SK-N-SH treated with all-trans-retinoic acid at 6 μM for 48 hours (cell line): ENCODE measurements around the gene ATP11A.

Source experiments
- ATAC-seq: fragments of 200-7000 bp; cut with Tn5 transposase; 3 replicates; pipeline ENCODE4 v1.9.1; 2020; ENCODE audit warnings: mild to moderate bottlenecking, moderate library complexity
- ARNTL ChIP-seq: fragments of 450-650 bp; formaldehyde crosslinking; IDR thresholded peaks from 2 replicates; pipeline ENCODE4 v1.5.0; 2020; ENCODE audit warnings: low read depth, mild to moderate bottlenecking, moderate library complexity, borderline replicate concordance
- BACH2 ChIP-seq: fragments of 250-450 bp; sonication (Bioruptor Pico); IDR thresholded peaks from 2 replicates; pipeline ENCODE4 v1.9.0; 2021; ENCODE audit warnings: mild to moderate bottlenecking, borderline replicate concordance
- CREB5 ChIP-seq: fragments of 250-450 bp; sonication (Bioruptor Pico); IDR thresholded peaks from 2 replicates; pipeline ENCODE4 v1.5.1; 2020; ENCODE audit warnings: low read depth, mild to moderate bottlenecking, moderate library complexity
- CSDC2 ChIP-seq: fragments of 250-450 bp; sonication (Bioruptor Pico); IDR thresholded peaks from 2 replicates; pipeline ENCODE4 v1.5.0; 2020; ENCODE audit warnings: mild to moderate bottlenecking, moderate library complexity
- ESRRG ChIP-seq: fragments of 250-450 bp; sonication (Bioruptor Pico); IDR thresholded peaks from 2 replicates; pipeline ENCODE4 v1.6.1; 2021; ENCODE audit warnings: mild to moderate bottlenecking
- ISL1 ChIP-seq: fragments of 250-450 bp; sonication (Bioruptor Pico); IDR thresholded peaks from 2 replicates; pipeline ENCODE4 v2.1.2; 2022; ENCODE audit warnings: mild to moderate bottlenecking, moderate library complexity
- OSR1 ChIP-seq: fragments of 250-450 bp; sonication (Bioruptor Pico); IDR thresholded peaks from 2 replicates; pipeline ENCODE4 v1.8.0; 2022; ENCODE audit warnings: moderate library complexity, mild to moderate bottlenecking, inconsistent platforms
- PPARA ChIP-seq: fragments of 250-450 bp; sonication (Bioruptor Pico); IDR thresholded peaks from 2 replicates; pipeline ENCODE4 v1.5.0; 2020; ENCODE audit warnings: mild to moderate bottlenecking, borderline replicate concordance
- RARB ChIP-seq: fragments of 250-450 bp; sonication (Bioruptor Pico); IDR thresholded peaks from 2 replicates; pipeline ENCODE4 v1.8.0; 2021; ENCODE audit warnings: mild to moderate bottlenecking, moderate library complexity
- ZC3H10 ChIP-seq: fragments of 250-450 bp; sonication (Bioruptor Pico); IDR thresholded peaks from 2 replicates; pipeline ENCODE4 v1.5.1; 2021; ENCODE audit warnings: mild to moderate bottlenecking, moderate library complexity
- ZFP3 ChIP-seq: fragments of 250-450 bp; sonication (Bioruptor Pico); IDR thresholded peaks from 2 replicates; pipeline ENCODE4 v1.5.0; 2020; ENCODE audit warnings: mild to moderate bottlenecking, moderate library complexity
- ZFP30 ChIP-seq: fragments of 450-650 bp; formaldehyde crosslinking; IDR thresholded peaks from 2 replicates; pipeline ENCODE4 v1.5.0; 2022; ENCODE audit warnings: mild to moderate bottlenecking, moderate library complexity
- ZNF565 ChIP-seq: fragments of 450-650 bp; formaldehyde crosslinking; conservative IDR thresholded peaks from 2 replicates; pipeline ENCODE4 v1.5.0; 2020; ENCODE audit warnings: low read depth, mild to moderate bottlenecking, moderate library complexity
- ZNF8 ChIP-seq: fragments of 450-650 bp; formaldehyde crosslinking; IDR thresholded peaks from 2 replicates; pipeline ENCODE4 v1.5.0; 2020; ENCODE audit warnings: mild to moderate bottlenecking, moderate library complexity
- TF ChIP-seq, protein P1 (sequence below): fragments of 250-450 bp; sonication (Bioruptor Pico); IDR thresholded peaks from 2 replicates; pipeline ENCODE4 v1.5.0; 2020; ENCODE audit warnings: mild to moderate bottlenecking, moderate library complexity
- TF ChIP-seq, protein P2 (sequence below): fragments of 250-450 bp; sonication (Bioruptor Pico); IDR thresholded peaks from 2 replicates; pipeline ENCODE4 v1.8.0; 2021; ENCODE audit warnings: low read depth, mild to moderate bottlenecking, moderate library complexity, borderline replicate concordance
- TF ChIP-seq, protein P3 (sequence below): fragments of 250-450 bp; sonication (Bioruptor Pico); IDR thresholded peaks from 2 replicates; pipeline ENCODE4 v1.8.0; 2020; ENCODE audit warnings: mild to moderate bottlenecking, moderate library complexity, borderline replicate concordance
- TF ChIP-seq, protein P4 (sequence below): fragments of 250-450 bp; sonication (Bioruptor Pico); IDR thresholded peaks from 2 replicates; pipeline ENCODE4 v1.5.1; 2021; ENCODE audit warnings: mild to moderate bottlenecking, moderate library complexity

Gene ATP11A

GRCh38 chr13:112645327-112645914, 44.4 kb upstream of the ATP11A start:
- TF ChIP-seq BACH2 (CRISPR knock-in tag) (no peak), PPARA (CRISPR knock-in tag) (no peak), ZC3H10 (CRISPR knock-in tag) (no peak), ESRRG (CRISPR knock-in tag) (no peak), CREB5 (CRISPR knock-in tag) (no peak), RARB (CRISPR knock-in tag) (no peak), CSDC2 (CRISPR knock-in tag) (no peak), ZFP30 (CRISPR knock-in tag) (no peak)
- TF ChIP-seq, all 23 proteins: peak for 0
- ATAC-seq: no peak

GRCh38 chr13:112647256-112647655, 42.6 kb upstream of the ATP11A start:
- ATAC-seq: no peak
- TF ChIP-seq, protein P1, sequence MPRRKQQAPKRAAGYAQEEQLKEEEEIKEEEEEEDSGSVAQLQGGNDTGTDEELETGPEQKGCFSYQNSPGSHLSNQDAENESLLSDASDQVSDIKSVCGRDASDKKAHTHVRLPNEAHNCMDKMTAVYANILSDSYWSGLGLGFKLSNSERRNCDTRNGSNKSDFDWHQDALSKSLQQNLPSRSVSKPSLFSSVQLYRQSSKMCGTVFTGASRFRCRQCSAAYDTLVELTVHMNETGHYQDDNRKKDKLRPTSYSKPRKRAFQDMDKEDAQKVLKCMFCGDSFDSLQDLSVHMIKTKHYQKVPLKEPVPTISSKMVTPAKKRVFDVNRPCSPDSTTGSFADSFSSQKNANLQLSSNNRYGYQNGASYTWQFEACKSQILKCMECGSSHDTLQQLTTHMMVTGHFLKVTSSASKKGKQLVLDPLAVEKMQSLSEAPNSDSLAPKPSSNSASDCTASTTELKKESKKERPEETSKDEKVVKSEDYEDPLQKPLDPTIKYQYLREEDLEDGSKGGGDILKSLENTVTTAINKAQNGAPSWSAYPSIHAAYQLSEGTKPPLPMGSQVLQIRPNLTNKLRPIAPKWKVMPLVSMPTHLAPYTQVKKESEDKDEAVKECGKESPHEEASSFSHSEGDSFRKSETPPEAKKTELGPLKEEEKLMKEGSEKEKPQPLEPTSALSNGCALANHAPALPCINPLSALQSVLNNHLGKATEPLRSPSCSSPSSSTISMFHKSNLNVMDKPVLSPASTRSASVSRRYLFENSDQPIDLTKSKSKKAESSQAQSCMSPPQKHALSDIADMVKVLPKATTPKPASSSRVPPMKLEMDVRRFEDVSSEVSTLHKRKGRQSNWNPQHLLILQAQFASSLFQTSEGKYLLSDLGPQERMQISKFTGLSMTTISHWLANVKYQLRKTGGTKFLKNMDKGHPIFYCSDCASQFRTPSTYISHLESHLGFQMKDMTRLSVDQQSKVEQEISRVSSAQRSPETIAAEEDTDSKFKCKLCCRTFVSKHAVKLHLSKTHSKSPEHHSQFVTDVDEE: no peak
- TF ChIP-seq RARB (CRISPR knock-in tag): no peak
- no peak for TF ChIP-seq ZFP30 (CRISPR knock-in tag)
- no peak for TF ChIP-seq ZC3H10 (CRISPR knock-in tag)
- no peak for TF ChIP-seq ZNF8
- TF ChIP-seq, protein P2, sequence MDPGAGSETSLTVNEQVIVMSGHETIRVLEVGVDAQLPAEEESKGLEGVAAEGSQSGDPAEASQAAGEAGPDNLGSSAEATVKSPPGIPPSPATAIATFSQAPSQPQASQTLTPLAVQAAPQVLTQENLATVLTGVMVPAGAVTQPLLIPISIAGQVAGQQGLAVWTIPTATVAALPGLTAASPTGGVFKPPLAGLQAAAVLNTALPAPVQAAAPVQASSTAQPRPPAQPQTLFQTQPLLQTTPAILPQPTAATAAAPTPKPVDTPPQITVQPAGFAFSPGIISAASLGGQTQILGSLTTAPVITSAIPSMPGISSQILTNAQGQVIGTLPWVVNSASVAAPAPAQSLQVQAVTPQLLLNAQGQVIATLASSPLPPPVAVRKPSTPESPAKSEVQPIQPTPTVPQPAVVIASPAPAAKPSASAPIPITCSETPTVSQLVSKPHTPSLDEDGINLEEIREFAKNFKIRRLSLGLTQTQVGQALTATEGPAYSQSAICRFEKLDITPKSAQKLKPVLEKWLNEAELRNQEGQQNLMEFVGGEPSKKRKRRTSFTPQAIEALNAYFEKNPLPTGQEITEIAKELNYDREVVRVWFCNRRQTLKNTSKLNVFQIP (CRISPR knock-in tag): no peak
- TF ChIP-seq BACH2 (CRISPR knock-in tag): no peak
- TF ChIP-seq ARNTL (CRISPR knock-in tag): no peak
- TF ChIP-seq, protein P3, sequence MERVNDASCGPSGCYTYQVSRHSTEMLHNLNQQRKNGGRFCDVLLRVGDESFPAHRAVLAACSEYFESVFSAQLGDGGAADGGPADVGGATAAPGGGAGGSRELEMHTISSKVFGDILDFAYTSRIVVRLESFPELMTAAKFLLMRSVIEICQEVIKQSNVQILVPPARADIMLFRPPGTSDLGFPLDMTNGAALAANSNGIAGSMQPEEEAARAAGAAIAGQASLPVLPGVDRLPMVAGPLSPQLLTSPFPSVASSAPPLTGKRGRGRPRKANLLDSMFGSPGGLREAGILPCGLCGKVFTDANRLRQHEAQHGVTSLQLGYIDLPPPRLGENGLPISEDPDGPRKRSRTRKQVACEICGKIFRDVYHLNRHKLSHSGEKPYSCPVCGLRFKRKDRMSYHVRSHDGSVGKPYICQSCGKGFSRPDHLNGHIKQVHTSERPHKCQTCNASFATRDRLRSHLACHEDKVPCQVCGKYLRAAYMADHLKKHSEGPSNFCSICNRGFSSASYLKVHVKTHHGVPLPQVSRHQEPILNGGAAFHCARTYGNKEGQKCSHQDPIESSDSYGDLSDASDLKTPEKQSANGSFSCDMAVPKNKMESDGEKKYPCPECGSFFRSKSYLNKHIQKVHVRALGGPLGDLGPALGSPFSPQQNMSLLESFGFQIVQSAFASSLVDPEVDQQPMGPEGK (CRISPR knock-in tag): no peak
- TF ChIP-seq, protein P4, sequence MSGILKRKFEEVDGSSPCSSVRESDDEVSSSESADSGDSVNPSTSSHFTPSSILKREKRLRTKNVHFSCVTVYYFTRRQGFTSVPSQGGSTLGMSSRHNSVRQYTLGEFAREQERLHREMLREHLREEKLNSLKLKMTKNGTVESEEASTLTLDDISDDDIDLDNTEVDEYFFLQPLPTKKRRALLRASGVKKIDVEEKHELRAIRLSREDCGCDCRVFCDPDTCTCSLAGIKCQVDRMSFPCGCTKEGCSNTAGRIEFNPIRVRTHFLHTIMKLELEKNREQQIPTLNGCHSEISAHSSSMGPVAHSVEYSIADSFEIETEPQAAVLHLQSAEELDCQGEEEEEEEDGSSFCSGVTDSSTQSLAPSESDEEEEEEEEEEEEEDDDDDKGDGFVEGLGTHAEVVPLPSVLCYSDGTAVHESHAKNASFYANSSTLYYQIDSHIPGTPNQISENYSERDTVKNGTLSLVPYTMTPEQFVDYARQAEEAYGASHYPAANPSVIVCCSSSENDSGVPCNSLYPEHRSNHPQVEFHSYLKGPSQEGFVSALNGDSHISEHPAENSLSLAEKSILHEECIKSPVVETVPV (CRISPR knock-in tag): no peak
- no peak for TF ChIP-seq ISL1 (CRISPR knock-in tag)
- no peak for TF ChIP-seq PPARA (CRISPR knock-in tag)
- TF ChIP-seq OSR1: no peak
- TF ChIP-seq ZNF565 (CRISPR knock-in tag): no peak
- no peak for TF ChIP-seq ZFP3 (CRISPR knock-in tag)
- TF ChIP-seq CSDC2 (CRISPR knock-in tag): no peak

DNA sequence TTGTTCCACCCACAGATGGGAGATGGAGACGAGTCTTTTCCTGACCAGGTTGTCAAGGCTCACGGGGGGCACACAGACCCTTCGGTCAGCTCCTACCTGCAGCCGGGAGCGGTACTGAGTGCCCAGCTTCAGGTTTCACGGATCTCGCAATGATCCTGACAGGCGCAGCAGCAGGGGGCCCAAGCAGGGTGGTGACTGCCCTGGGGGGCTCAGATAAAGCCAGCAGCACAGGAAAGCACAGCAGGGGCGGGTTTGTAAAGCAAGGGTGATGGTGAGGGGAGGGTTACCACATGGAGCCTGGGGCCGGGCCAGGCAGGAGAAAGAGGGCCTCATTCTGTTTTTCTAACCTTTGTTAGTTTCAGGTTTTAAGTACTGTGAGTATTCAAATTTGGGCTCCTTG, 41.7 kb upstream of the ATP11A start:
- no peak for ATAC-seq

More for the DNA sequence above, 41.7 kb upstream of the ATP11A start:
- no peak for TF ChIP-seq ZFP30 (CRISPR knock-in tag)
- TF ChIP-seq, protein P2 (CRISPR knock-in tag): no peak
- no peak for TF ChIP-seq CREB5 (CRISPR knock-in tag)
- TF ChIP-seq, protein P3 (CRISPR knock-in tag): no peak
- TF ChIP-seq, protein P4 (CRISPR knock-in tag): no peak
- TF ChIP-seq ZNF8: no peak
- TF ChIP-seq OSR1: no peak
